HepG2 (cell line): Measurements from ENCODE around the gene TRAPPC3. TPM values are rescaled to one million over a fixed set of nuclear protein-coding genes. Genes with fewer than 3 reads are reported as not detected.

Experiments used
- ATAD3A ChIP-seq: sonication (generic); formaldehyde crosslinking; IDR thresholded peaks from 2 replicates; pipeline ENCODE4 v1.4.0; 2020; ENCODE audit warnings: missing genetic modification reagents
- NAIF1 ChIP-seq: sonication (generic); formaldehyde crosslinking; IDR thresholded peaks from 2 replicates; pipeline ENCODE4 v1.5.0; 2020; ENCODE audit warnings: mild to moderate bottlenecking, missing genetic modification reagents, borderline replicate concordance
- REXO4 ChIP-seq: sonication (generic); formaldehyde crosslinking; IDR thresholded peaks from 2 replicates; pipeline ENCODE4 v1.8.0; 2022; ENCODE audit warnings: missing genetic modification reagents, mild to moderate bottlenecking, borderline replicate concordance
- SAP130 ChIP-seq: IDR thresholded peaks from 2 replicates; pipeline ENCODE4 v1.6.1; 2016; ENCODE audit warnings: low read depth
- SOX6 ChIP-seq, 2 experiments: fragments of 450-650 bp in 1 of 2; sonication (generic) in 1 of 2; formaldehyde crosslinking in 1 of 2; IDR thresholded peaks; 2 replicates each; pipeline versions ENCODE4 v1.4.0 to v1.6.1; 2017 to 2020; ENCODE audit warnings: antibody characterized with exemption in 1 of 2, mild to moderate bottlenecking in 1 of 2, missing genetic modification reagents in 1 of 2
- ZBTB21 ChIP-seq: sonication (generic); formaldehyde crosslinking; IDR thresholded peaks from 2 replicates; pipeline ENCODE4 v1.4.0; 2020; ENCODE audit warnings: missing genetic modification reagents
- ZBTB8A ChIP-seq: sonication (generic); formaldehyde crosslinking; IDR thresholded peaks from 2 replicates; pipeline ENCODE4 v1.4.0; 2020; ENCODE audit warnings: mild to moderate bottlenecking, low read depth, missing genetic modification reagents, borderline replicate concordance
- ZFP37 ChIP-seq: sonication (generic); formaldehyde crosslinking; IDR thresholded peaks from 2 replicates; pipeline ENCODE4 v1.4.0; 2020; ENCODE audit warnings: missing genetic modification reagents, borderline replicate concordance
- ZNF335 ChIP-seq: sonication (generic); formaldehyde crosslinking; IDR thresholded peaks from 2 replicates; pipeline ENCODE4 v1.4.0; 2020; ENCODE audit warnings: missing genetic modification reagents
- ZNF496 ChIP-seq: sonication (generic); formaldehyde crosslinking; IDR thresholded peaks from 2 replicates; pipeline ENCODE4 v1.8.1; 2023; ENCODE audit warnings: mild to moderate bottlenecking, moderate library complexity, missing genetic modification reagents; ENCODE audit not compliant: insufficient replicate concordance
- ZNF709 ChIP-seq: sonication (generic); formaldehyde crosslinking; IDR thresholded peaks from 2 replicates; pipeline ENCODE4 v1.5.0; 2020; ENCODE audit warnings: mild to moderate bottlenecking, missing genetic modification reagents
- polyA plus RNA-seq, 8 experiments: library from polyadenylated mRNA; depleted of rRNA in 3 of 8; stranded (reverse) in 7 of 8; unstranded in 1 of 8; fragments of >200 nt; fragmentation: Illumina TruSeq in 4 of 8; extraction: Trizol in 4 of 8; gene quantifications; 2 replicates each; pipeline versions ENCODE4 v1.2.1 to v1.2.3, GENCODE V29; 2011 to 2016; ENCODE audit warnings: low read depth in 4 of 8, missing spikeins in 1 of 8, mixed read lengths in 1 of 8; ENCODE audit not compliant: insufficient read depth in 1 of 8
- total RNA-seq, 5 experiments: library from RNA; depleted of rRNA; stranded (reverse); fragments of >200 nt; fragmentation: Illumina TruSeq; extraction: Trizol; gene quantifications; 2 replicates each; pipeline ENCODE4 v1.2.3, GENCODE V29; 2016; ENCODE audit warnings: low read depth in 1 of 5
- TF ChIP-seq, protein P1 (sequence below): sonication (generic); formaldehyde crosslinking; IDR thresholded peaks from one replicate; pipeline ENCODE4 v1.5.1; 2020; ENCODE audit warnings: mild to moderate bottlenecking, missing genetic modification reagents; ENCODE audit errors: not compliant biosample characterization
- TF ChIP-seq, protein P2 (sequence below): sonication (generic); formaldehyde crosslinking; IDR thresholded peaks from 2 replicates; pipeline ENCODE4 v1.4.0; 2020; ENCODE audit warnings: missing genetic modification reagents
- TF ChIP-seq, protein P3 (sequence below): sonication (generic); formaldehyde crosslinking; IDR thresholded peaks from 2 replicates; pipeline ENCODE4 v1.4.0; 2020; ENCODE audit warnings: mild to moderate bottlenecking, missing genetic modification reagents
- TF ChIP-seq, protein P4 (sequence below): sonication (generic); formaldehyde crosslinking; IDR thresholded peaks from 2 replicates; pipeline ENCODE4 v1.4.0; 2020; ENCODE audit warnings: missing genetic modification reagents
- TF ChIP-seq, protein P5 (sequence below): sonication (generic); formaldehyde crosslinking; IDR thresholded peaks from 2 replicates; pipeline ENCODE4 v1.8.1; 2022; ENCODE audit warnings: mild to moderate bottlenecking, missing genetic modification reagents

Gene TRAPPC3
- total and polyA plus RNA-seq, 2 of the 13 experiments (the other 11 are each of a cell fraction or from before 2014, with no cell fraction given) = 53.7 to 62.4 TPM

DNA sequence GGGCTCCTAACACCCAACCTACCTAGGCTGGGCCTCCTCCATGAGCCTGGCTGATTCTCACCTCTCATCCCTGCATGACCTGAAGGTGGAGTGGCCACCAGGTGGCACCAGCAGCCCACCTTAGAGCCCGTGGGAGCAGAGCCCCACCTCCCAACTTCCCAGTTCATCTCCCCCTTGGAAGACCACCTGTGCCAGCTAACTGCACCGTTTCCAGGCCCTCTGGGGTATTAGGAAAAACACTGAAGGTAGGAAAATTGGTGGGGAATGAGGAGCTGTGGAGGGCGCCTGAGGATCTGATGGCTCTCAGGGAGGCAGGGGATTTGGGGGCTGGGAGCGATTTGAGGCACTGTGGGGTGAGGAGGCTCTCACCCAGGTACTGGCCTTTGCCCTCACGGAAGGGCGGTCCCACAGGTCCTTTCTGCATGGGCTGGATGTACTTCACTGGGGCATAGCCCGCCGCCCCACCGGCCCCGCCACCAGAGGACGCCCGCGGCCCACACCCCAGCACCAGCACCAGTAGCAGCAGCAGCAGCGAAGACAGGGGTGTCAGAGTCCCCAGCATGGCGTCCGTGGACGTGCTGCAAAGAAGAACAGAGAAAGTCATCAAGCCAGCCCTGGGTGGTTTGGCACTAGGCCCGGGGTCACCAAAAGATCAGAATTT is 49.5 kb downstream of the TRAPPC3 start (continued):
- TF ChIP-seq, protein P1, sequence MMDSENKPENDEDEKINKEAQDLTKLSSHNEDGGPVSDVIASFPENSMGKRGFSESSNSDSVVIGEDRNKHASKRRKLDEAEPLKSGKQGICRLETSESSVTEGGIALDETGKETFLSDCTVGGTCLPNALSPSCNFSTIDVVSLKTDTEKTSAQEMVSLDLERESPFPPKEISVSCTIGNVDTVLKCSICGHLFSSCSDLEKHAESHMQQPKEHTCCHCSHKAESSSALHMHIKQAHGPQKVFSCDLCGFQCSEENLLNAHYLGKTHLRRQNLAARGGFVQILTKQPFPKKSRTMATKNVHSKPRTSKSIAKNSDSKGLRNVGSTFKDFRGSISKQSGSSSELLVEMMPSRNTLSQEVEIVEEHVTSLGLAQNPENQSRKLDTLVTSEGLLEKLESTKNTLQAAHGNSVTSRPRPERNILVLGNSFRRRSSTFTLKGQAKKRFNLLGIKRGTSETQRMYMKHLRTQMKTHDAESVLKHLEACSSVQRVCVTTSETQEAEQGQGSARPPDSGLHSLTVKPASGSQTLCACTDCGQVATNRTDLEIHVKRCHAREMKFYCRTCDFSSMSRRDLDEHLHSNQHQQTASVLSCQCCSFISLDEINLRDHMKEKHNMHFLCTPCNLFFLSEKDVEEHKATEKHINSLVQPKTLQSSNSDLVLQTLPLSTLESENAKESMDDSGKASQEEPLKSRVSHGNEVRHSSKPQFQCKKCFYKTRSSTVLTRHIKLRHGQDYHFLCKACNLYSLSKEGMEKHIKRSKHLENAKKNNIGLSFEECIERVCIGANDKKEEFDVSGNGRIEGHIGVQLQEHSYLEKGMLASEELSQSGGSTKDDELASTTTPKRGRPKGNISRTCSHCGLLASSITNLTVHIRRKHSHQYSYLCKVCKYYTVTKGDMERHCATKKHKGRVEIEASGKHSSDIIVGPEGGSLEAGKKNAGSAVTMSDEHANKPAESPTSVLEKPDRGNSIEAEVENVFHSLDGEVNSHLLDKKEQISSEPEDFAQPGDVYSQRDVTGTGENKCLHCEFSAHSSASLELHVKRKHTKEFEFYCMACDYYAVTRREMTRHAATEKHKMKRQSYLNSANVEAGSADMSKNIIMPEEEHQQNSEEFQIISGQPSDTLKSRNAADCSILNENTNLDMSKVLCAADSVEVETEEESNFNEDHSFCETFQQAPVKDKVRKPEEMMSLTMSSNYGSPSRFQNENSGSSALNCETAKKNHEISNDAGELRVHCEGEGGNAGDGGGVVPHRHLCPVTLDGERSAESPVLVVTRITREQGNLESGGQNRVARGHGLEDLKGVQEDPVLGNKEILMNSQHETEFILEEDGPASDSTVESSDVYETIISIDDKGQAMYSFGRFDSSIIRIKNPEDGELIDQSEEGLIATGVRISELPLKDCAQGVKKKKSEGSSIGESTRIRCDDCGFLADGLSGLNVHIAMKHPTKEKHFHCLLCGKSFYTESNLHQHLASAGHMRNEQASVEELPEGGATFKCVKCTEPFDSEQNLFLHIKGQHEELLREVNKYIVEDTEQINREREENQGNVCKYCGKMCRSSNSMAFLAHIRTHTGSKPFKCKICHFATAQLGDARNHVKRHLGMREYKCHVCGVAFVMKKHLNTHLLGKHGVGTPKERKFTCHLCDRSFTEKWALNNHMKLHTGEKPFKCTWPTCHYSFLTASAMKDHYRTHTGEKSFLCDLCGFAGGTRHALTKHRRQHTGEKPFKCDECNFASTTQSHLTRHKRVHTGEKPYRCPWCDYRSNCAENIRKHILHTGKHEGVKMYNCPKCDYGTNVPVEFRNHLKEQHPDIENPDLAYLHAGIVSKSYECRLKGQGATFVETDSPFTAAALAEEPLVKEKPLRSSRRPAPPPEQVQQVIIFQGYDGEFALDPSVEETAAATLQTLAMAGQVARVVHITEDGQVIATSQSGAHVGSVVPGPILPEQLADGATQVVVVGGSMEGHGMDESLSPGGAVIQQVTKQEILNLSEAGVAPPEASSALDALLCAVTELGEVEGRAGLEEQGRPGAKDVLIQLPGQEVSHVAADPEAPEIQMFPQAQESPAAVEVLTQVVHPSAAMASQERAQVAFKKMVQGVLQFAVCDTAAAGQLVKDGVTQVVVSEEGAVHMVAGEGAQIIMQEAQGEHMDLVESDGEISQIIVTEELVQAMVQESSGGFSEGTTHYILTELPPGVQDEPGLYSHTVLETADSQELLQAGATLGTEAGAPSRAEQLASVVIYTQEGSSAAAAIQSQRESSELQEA (CRISPR knock-in tag) = no peak
- TF ChIP-seq, protein P2, sequence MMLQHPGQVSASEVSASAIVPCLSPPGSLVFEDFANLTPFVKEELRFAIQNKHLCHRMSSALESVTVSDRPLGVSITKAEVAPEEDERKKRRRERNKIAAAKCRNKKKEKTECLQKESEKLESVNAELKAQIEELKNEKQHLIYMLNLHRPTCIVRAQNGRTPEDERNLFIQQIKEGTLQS (CRISPR knock-in tag) = no peak
- TF ChIP-seq SOX6 (IDR thresholded peaks at IDR 0.05) (no peak), SOX6 (CRISPR knock-in tag; IDR thresholded peaks at IDR 0.05) (peak; percentile 16; the same call in 1 of the 2 replicates), ZFP37 (CRISPR knock-in tag) (no peak), ZNF496 (CRISPR knock-in tag) (no peak), ZBTB8A (CRISPR knock-in tag) (no peak), REXO4 (no peak), ATAD3A (no peak), SAP130 (CRISPR knock-in tag) (no peak), ZBTB21 (no peak), ZNF709 (CRISPR knock-in tag) (no peak), ZNF335 (CRISPR knock-in tag) (no peak), NAIF1 (CRISPR knock-in tag) (no peak)
- TF ChIP-seq, protein P3, sequence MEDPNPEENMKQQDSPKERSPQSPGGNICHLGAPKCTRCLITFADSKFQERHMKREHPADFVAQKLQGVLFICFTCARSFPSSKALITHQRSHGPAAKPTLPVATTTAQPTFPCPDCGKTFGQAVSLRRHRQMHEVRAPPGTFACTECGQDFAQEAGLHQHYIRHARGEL (CRISPR knock-in tag) = peak; percentile 86; the same call in 1 of the 2 replicates
- TF ChIP-seq, protein P4, sequence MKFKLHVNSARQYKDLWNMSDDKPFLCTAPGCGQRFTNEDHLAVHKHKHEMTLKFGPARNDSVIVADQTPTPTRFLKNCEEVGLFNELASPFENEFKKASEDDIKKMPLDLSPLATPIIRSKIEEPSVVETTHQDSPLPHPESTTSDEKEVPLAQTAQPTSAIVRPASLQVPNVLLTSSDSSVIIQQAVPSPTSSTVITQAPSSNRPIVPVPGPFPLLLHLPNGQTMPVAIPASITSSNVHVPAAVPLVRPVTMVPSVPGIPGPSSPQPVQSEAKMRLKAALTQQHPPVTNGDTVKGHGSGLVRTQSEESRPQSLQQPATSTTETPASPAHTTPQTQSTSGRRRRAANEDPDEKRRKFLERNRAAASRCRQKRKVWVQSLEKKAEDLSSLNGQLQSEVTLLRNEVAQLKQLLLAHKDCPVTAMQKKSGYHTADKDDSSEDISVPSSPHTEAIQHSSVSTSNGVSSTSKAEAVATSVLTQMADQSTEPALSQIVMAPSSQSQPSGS (CRISPR knock-in tag) = no peak
- TF ChIP-seq, protein P5, sequence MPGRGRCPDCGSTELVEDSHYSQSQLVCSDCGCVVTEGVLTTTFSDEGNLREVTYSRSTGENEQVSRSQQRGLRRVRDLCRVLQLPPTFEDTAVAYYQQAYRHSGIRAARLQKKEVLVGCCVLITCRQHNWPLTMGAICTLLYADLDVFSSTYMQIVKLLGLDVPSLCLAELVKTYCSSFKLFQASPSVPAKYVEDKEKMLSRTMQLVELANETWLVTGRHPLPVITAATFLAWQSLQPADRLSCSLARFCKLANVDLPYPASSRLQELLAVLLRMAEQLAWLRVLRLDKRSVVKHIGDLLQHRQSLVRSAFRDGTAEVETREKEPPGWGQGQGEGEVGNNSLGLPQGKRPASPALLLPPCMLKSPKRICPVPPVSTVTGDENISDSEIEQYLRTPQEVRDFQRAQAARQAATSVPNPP (CRISPR knock-in tag) = no peak
